GM12872 (cell line): Measurements from ENCODE around the gene LRCH3.

Experiments
- TF ChIP-seq, protein P1 (sequence below): IDR thresholded peaks from 3 replicates; pipeline ENCODE4 v1.5.1; 2011; ENCODE audit warnings: low read depth, mild to moderate bottlenecking, low read length, moderate library complexity; ENCODE audit not compliant: insufficient read depth

The LRCH3 gene

GRCh38 chr3:197775317-197775716 lies 15.7 kb upstream of the LRCH3 start:
- TF ChIP-seq, protein P1, sequence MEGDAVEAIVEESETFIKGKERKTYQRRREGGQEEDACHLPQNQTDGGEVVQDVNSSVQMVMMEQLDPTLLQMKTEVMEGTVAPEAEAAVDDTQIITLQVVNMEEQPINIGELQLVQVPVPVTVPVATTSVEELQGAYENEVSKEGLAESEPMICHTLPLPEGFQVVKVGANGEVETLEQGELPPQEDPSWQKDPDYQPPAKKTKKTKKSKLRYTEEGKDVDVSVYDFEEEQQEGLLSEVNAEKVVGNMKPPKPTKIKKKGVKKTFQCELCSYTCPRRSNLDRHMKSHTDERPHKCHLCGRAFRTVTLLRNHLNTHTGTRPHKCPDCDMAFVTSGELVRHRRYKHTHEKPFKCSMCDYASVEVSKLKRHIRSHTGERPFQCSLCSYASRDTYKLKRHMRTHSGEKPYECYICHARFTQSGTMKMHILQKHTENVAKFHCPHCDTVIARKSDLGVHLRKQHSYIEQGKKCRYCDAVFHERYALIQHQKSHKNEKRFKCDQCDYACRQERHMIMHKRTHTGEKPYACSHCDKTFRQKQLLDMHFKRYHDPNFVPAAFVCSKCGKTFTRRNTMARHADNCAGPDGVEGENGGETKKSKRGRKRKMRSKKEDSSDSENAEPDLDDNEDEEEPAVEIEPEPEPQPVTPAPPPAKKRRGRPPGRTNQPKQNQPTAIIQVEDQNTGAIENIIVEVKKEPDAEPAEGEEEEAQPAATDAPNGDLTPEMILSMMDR = no peak

DNA sequence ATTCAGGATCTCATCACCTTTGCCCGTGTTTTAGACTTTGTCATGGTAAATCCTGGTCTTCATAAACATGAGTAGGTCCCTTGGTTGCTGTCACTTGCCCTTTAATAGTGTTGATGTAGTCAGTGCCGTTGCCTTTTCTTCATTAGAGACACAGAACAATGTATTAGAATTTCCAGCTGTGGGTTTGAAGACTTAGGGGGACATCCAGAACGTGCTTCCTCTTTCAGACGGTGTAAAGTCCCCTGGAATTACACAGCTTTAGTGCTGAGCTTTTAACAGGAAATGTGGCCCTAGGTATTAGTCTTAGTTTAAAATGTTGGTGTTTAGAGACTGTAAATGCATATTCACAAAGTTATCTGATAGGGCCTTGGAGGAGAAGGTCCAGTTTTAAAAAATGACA lies 8.8 kb upstream of the LRCH3 start:
- TF ChIP-seq, protein P1 = no peak

- TF ChIP-seq, protein P1 = no peak
These were observed 7.0 kb upstream of the LRCH3 start for GRCh38 chr3:197784019-197784585.

GRCh38 chr3:197787412-197787811 lies 3.6 kb upstream of the LRCH3 start:
- TF ChIP-seq, protein P1 = no peak

- TF ChIP-seq, protein P1 = no peak
These were observed 1.7 kb upstream of the LRCH3 start for GRCh38 chr3:197789309-197789708.

GRCh38 chr3:197790033-197790432 lies 1.0 kb upstream of the LRCH3 start:
- TF ChIP-seq, protein P1 = no peak

GRCh38 chr3:197791892-197792647 lies 1.0 kb downstream of the LRCH3 start:
- TF ChIP-seq, protein P1 = no peak
